HG02623 (cell line): ENCODE measurements around the gene SCAMP5.

Experiments
- ATAC-seq: cut with Tn5 transposase; IDR thresholded peaks from one replicate; pipeline ENCODE4 v1.9.1; 2021; ENCODE audit warnings: moderate library complexity; ENCODE audit not compliant: unreplicated experiment

SCAMP5 gene

GRCh38 chr15:74976159-74976558, 19.2 kb upstream of the SCAMP5 start:
- ATAC-seq = no peak

GRCh38 chr15:74977599-74977998, 17.8 kb upstream of the SCAMP5 start:
- ATAC-seq = no peak

- ATAC-seq = no peak
These were observed 17.3 kb upstream of the SCAMP5 start for GRCh38 chr15:74978077-74978476.

GRCh38 chr15:74978503-74978902, 16.9 kb upstream of the SCAMP5 start:
- no peak for ATAC-seq

GRCh38 chr15:74982183-74982582, 13.2 kb upstream of the SCAMP5 start:
- ATAC-seq = no peak

GRCh38 chr15:74983725-74984231, 11.6 kb upstream of the SCAMP5 start:
- no peak for ATAC-seq

GRCh38 chr15:74988007-74988800, 7.2 kb upstream of the SCAMP5 start:
- no peak for ATAC-seq

- no peak for ATAC-seq
These were observed 5.8 kb upstream of the SCAMP5 start for GRCh38 chr15:74989527-74989926.

- ATAC-seq = no peak
These were observed 2.7 kb upstream of the SCAMP5 start for GRCh38 chr15:74992619-74993018.

GRCh38 chr15:74994236-74994635, 1.1 kb upstream of the SCAMP5 start:
- no peak for ATAC-seq

- ATAC-seq = no peak
These were observed 678 bp upstream of the SCAMP5 start for GRCh38 chr15:74994685-74995084.

GRCh38 chr15:74995779-74996765, 709 bp downstream of the SCAMP5 start:
- ATAC-seq = no peak

GRCh38 chr15:74997141-74997540, 1.8 kb downstream of the SCAMP5 start:
- ATAC-seq = no peak

- ATAC-seq = no peak
These were observed 2.2 kb downstream of the SCAMP5 start for GRCh38 chr15:74997543-74997942.

- ATAC-seq = no peak
These were observed 5.9 kb downstream of the SCAMP5 start for GRCh38 chr15:75001310-75001709.

GRCh38 chr15:75002398-75002797, 7.0 kb downstream of the SCAMP5 start:
- no peak for ATAC-seq

GRCh38 chr15:75007216-75007615, 11.9 kb downstream of the SCAMP5 start:
- ATAC-seq = no peak

GRCh38 chr15:75008221-75008625, 12.9 kb downstream of the SCAMP5 start:
- ATAC-seq = no peak

GRCh38 chr15:75008629-75009326, 13.4 kb downstream of the SCAMP5 start:
- ATAC-seq = no peak

GRCh38 chr15:75016431-75016830, 21.1 kb downstream of the SCAMP5 start:
- ATAC-seq = no peak

- ATAC-seq = no peak
These were observed 24.6 kb downstream of the SCAMP5 start for GRCh38 chr15:75019916-75020315.
